Thyroid gland (tissue), 4 donors: ENCODE measurements around the gene C16orf86. TPM values are rescaled to one million over a fixed set of nuclear protein-coding genes. Genes with fewer than 3 reads are reported as not detected.

ENCODE experiments used
- DNase-seq, 2 donors: peaks; one replicate each; pipeline ENCODE4 v3.0.0-alpha.2; 2019
- H3K27ac ChIP-seq, 3 donors: fragments of 200-600 bp; sonication (generic); 1 replicate in 2 of 3; 2 replicates in 1 of 3; pipeline ENCODE4 v1.5.1; 2016 to 2019; ENCODE audit warnings: mild to moderate bottlenecking in 1 of 3, moderate library complexity in 1 of 3
- H3K27me3 ChIP-seq: fragments of 200-600 bp; sonication (generic); one replicate; pipeline ENCODE4 v1.5.1; 2019
- H3K36me3 ChIP-seq, 2 donors: fragments of 200-600 bp; sonication (generic); one replicate each; pipeline ENCODE4 v1.5.1; 2016 to 2019
- H3K4me1 ChIP-seq, 2 donors: fragments of 200-600 bp; sonication (generic); one replicate each; pipeline ENCODE4 v1.5.1; 2017 to 2019
- H3K4me3 ChIP-seq, 3 donors: fragments of 200-600 bp; sonication (generic); replicated peaks in 1 of 3; 1 replicate in 2 of 3; 2 replicates in 1 of 3; pipeline ENCODE4 v1.5.1; 2016; ENCODE audit warnings: mild to moderate bottlenecking in 1 of 3
- H3K9me3 ChIP-seq: fragments of 200-600 bp; sonication (generic); one replicate; pipeline ENCODE4 v1.5.1; 2017
- CTCF ChIP-seq, 6 experiments: fragments of 200-600 bp in 3 of 6; fragments of 450-650 bp in 3 of 6; sonication (generic) in 3 of 6; IDR thresholded peaks; one replicate each; pipeline ENCODE4 v1.5.1; 2016 to 2019; ENCODE audit warnings: antibody characterized with exemption in 6 of 6, mild to moderate bottlenecking in 2 of 6, inconsistent platforms in 1 of 6, moderate library complexity in 1 of 6
- POLR2A ChIP-seq, 2 donors: fragments of 450-650 bp; IDR thresholded peaks; one replicate each; pipeline ENCODE4 v1.6.1; 2017; ENCODE audit warnings: antibody characterized with exemption in 2 of 2, mild to moderate bottlenecking in 2 of 2, moderate library complexity in 1 of 2
- WGBS, 2 donors: methylation state at CpG; one replicate each; pipeline ENCODE4 v1.1.5; 2017; 5-methylcytosine and 5-hydroxymethylcytosine counted together
- intact Hi-C: fragments of 100-400 bp; cut with DNase I; formaldehyde crosslinking; loops from one replicate; pipeline ENCODE4 v1.15.1; 2023
- total RNA-seq, 4 donors: library from RNA; depleted of rRNA; stranded (reverse); fragments of >200 nt; gene quantifications; one replicate each; pipeline ENCODE4 v1.2.3, GENCODE V29; 2016

Gene C16orf86
- total RNA-seq, result 10 to 100 TPM in 1 of 4 donors, 1 to 10 TPM in 3; 3.9 to 10.7 (median 6.9) TPM

GRCh38 chr16:67666559-67667452 lies at the start of gene C16orf86, which contains the start of gene ENKD1:
Gene C16orf86 (plus strand): TSS chr16:67666814. CDS start chr16:67666971, 157 bp downstream.
Gene ENKD1 (minus strand): TSS chr16:67666750. CDS start chr16:67666442, 308 bp downstream.
- TF ChIP-seq CTCF (IDR thresholded peaks at IDR 0.05), result no peak
- peak in 1 of 2 donors; percentile 54 for TF ChIP-seq POLR2A (IDR thresholded peaks at IDR 0.05)
- intact Hi-C loops, result loop anchor here (5.0 to 10.0 kb wide), 3 partner anchors 105 to 268 kb away; partner anchors contain the start of genes CTCF, CTRL and PSMB10
- peak within 1 kb of the TSS; percentile 72 to 86 (median 85) for H3K4me3 ChIP-seq
- H3K9me3 ChIP-seq, result no peaks in the 10 kb centered on the region
- H3K27ac ChIP-seq, result peak within 1 kb of the TSS; percentile 76 to 87 (median 84)
- DNase-seq, result peak; percentile 86 to 87
- no peaks in the 10 kb centered on the region for H3K27me3 ChIP-seq
- H3K36me3 ChIP-seq, result no peaks in the 10 kb centered on the region
- 17 to 21% methylated on average over 30 to 33 of the region's 78 CpGs for WGBS, 2 donors
- peaks cover 15 to 28% of the 10 kb centered on the region in 2 donors for H3K4me1 ChIP-seq

GRCh38 chr16:67628216-67628615 lies 38.4 kb upstream of the C16orf86 start:
- Histone ChIP-seq H3K9me3 (no peaks in the 10 kb centered on the region), H3K4me1 (peaks cover 0 to 5% of the 10 kb centered on the region in 2 donors), H3K27me3 (no peaks in the 10 kb centered on the region), H3K4me3 (no peak overlapping the region), H3K27ac (no peak overlapping the region), H3K36me3 (peaks cover 37 to 50% of the 10 kb centered on the region in 2 donors)
- no peak for DNase-seq
- TF ChIP-seq CTCF (IDR thresholded peaks at IDR 0.05) (no peak), POLR2A (IDR thresholded peaks at IDR 0.05) (no peak)
- 95 to 96% methylated on average over 14 of the region's 14 CpGs for WGBS, 2 donors
- intact Hi-C loops, result no loop called here

- H3K9me3 ChIP-seq, result no peaks in the 10 kb centered on the region
- H3K4me3 ChIP-seq, result no peak overlapping the region
- peaks cover 0 to 5% of the 10 kb centered on the region in 2 donors for H3K4me1 ChIP-seq
- no peaks in the 10 kb centered on the region for H3K27me3 ChIP-seq
- peak; percentile 26 to 28 for DNase-seq
- TF ChIP-seq POLR2A (IDR thresholded peaks at IDR 0.05) (no peak), CTCF (IDR thresholded peaks at IDR 0.05) (no peak)
- peaks cover 43 to 53% of the 10 kb centered on the region in 2 donors for H3K36me3 ChIP-seq
- H3K27ac ChIP-seq, result no peak overlapping the region
- WGBS, 2 donors, result 41 to 48% methylated on average over 7 of the region's 7 CpGs
- intact Hi-C loops, result no loop called here
Observed at GRCh38 chr16:67632415-67633172, 34.0 kb upstream of the C16orf86 start.

GRCh38 chr16:67636713-67637112 lies 29.9 kb upstream of the C16orf86 start:
- no peak overlapping the region for H3K4me3 ChIP-seq
- 94% methylated on average over 8 of the region's 8 CpGs for WGBS, 2 donors
- H3K27me3 ChIP-seq, result no peaks in the 10 kb centered on the region
- no peak for TF ChIP-seq CTCF (IDR thresholded peaks at IDR 0.05)
- intact Hi-C loops, result no loop called here
- no peaks in the 10 kb centered on the region for H3K9me3 ChIP-seq
- peaks cover 31 to 33% of the 10 kb centered on the region in 2 donors for H3K36me3 ChIP-seq
- H3K27ac ChIP-seq, result no peak overlapping the region
- DNase-seq, result no peak
- H3K4me1 ChIP-seq, result peaks cover 13 to 28% of the 10 kb centered on the region in 2 donors
